Neutrophil (primary cell): ENCODE data around the gene HDLBP.

Source experiments
- H3K27ac ChIP-seq: fragments of 200-600 bp; sonication (generic); 2 replicates; pipeline ENCODE4 v1.5.1; 2016; ENCODE audit warnings: mild to moderate bottlenecking, moderate library complexity
- H3K27me3 ChIP-seq: fragments of 200-600 bp; sonication (generic); 2 replicates; pipeline ENCODE4 v1.6.0; 2016; ENCODE audit warnings: mild to moderate bottlenecking
- H3K36me3 ChIP-seq: fragments of 200-600 bp; sonication (generic); 2 replicates; pipeline ENCODE4 v1.5.1; 2017
- H3K4me1 ChIP-seq, 2 experiments: fragments of 200-600 bp in 1 of 2; sonication (generic) in 1 of 2; 1 replicate in 1 of 2; 2 replicates in 1 of 2; pipeline versions ENCODE4 v1.5.1 to v1.6.1; 2013 to 2016; ENCODE audit warnings: low read depth in 1 of 2, low read length in 1 of 2, mild to moderate bottlenecking in 1 of 2, moderate library complexity in 1 of 2; ENCODE audit not compliant: control insufficient read depth in 1 of 2, insufficient read depth in 1 of 2
- H3K4me3 ChIP-seq, 2 experiments: fragments of 200-600 bp in 1 of 2; sonication (generic) in 1 of 2; 1 replicate in 1 of 2; 2 replicates in 1 of 2; pipeline ENCODE4 v1.5.1; 2013 to 2016; ENCODE audit warnings: low read depth in 1 of 2, low read length in 1 of 2, mild to moderate bottlenecking in 1 of 2, moderate library complexity in 1 of 2
- H3K9me3 ChIP-seq: fragments of 200-600 bp; sonication (generic); 2 replicates; pipeline ENCODE4 v1.5.1; 2016
- TF ChIP-seq, protein P1 (sequence below): fragments of 200-600 bp; sonication (generic); IDR thresholded peaks from 2 replicates; pipeline ENCODE4 v1.5.1; 2016; ENCODE audit warnings: antibody characterized with exemption

HDLBP gene

GRCh38 chr2:241270531-241270930 lies 44.9 kb downstream of the HDLBP start:
- no peaks in the 10 kb centered on the region for H3K9me3 ChIP-seq
- peaks cover 25% of the 10 kb centered on the region for H3K36me3 ChIP-seq
- peaks cover 46 to 48% of the 10 kb centered on the region in 2 experiments for H3K4me1 ChIP-seq
- no peaks in the 10 kb centered on the region for H3K27me3 ChIP-seq
- H3K27ac ChIP-seq: peak overlapping the region; percentile 89
- TF ChIP-seq, protein P1, sequence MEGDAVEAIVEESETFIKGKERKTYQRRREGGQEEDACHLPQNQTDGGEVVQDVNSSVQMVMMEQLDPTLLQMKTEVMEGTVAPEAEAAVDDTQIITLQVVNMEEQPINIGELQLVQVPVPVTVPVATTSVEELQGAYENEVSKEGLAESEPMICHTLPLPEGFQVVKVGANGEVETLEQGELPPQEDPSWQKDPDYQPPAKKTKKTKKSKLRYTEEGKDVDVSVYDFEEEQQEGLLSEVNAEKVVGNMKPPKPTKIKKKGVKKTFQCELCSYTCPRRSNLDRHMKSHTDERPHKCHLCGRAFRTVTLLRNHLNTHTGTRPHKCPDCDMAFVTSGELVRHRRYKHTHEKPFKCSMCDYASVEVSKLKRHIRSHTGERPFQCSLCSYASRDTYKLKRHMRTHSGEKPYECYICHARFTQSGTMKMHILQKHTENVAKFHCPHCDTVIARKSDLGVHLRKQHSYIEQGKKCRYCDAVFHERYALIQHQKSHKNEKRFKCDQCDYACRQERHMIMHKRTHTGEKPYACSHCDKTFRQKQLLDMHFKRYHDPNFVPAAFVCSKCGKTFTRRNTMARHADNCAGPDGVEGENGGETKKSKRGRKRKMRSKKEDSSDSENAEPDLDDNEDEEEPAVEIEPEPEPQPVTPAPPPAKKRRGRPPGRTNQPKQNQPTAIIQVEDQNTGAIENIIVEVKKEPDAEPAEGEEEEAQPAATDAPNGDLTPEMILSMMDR: no peak
- H3K4me3 ChIP-seq: no peak overlapping the region

GRCh38 chr2:241269707-241270520 lies 45.6 kb downstream of the HDLBP start:
- H3K27ac ChIP-seq: peak overlapping the region; percentile 89
- H3K27me3 ChIP-seq: no peaks in the 10 kb centered on the region
- H3K4me1 ChIP-seq: peaks cover 42 to 45% of the 10 kb centered on the region in 2 experiments
- TF ChIP-seq, protein P1: no peak
- peaks cover 31% of the 10 kb centered on the region for H3K36me3 ChIP-seq
- H3K4me3 ChIP-seq: no peak overlapping the region
- H3K9me3 ChIP-seq: no peaks in the 10 kb centered on the region

GRCh38 chr2:241268716-241269445 lies 46.6 kb downstream of the HDLBP start:
- TF ChIP-seq, protein P1: no peak
- no peak overlapping the region for H3K4me3 ChIP-seq
- H3K36me3 ChIP-seq: peaks cover 40% of the 10 kb centered on the region
- H3K4me1 ChIP-seq: peaks cover 31 to 35% of the 10 kb centered on the region in 2 experiments
- no peak overlapping the region for H3K27ac ChIP-seq
- H3K27me3 ChIP-seq: no peaks in the 10 kb centered on the region
- H3K9me3 ChIP-seq: no peaks in the 10 kb centered on the region

DNA sequence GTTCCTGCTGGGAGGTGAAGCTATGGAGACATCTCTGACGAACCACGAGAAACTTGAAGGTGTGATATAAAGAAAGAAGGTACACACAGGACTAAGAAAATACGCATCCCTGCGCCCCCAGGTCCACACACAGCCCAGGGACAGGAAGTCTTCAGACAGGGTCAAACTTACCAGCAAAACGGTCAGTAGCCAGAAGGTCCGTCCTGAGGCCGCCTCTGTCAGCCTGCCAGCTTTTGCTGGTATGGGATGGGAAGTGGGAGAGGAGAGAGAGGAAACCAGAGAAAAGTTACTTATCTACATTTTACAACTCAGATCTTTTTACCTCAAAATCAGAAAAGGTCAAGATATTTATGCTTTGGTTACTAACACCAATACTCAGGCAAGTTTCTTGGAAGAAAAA lies 47.2 kb downstream of the HDLBP start:
- TF ChIP-seq, protein P1: no peak
- Histone ChIP-seq H3K4me1 (peaks cover 26 to 29% of the 10 kb centered on the region in 2 experiments), H3K27me3 (no peaks in the 10 kb centered on the region), H3K4me3 (no peak overlapping the region), H3K27ac (no peak overlapping the region), H3K36me3 (peaks cover 46% of the 10 kb centered on the region), H3K9me3 (no peaks in the 10 kb centered on the region)

DNA sequence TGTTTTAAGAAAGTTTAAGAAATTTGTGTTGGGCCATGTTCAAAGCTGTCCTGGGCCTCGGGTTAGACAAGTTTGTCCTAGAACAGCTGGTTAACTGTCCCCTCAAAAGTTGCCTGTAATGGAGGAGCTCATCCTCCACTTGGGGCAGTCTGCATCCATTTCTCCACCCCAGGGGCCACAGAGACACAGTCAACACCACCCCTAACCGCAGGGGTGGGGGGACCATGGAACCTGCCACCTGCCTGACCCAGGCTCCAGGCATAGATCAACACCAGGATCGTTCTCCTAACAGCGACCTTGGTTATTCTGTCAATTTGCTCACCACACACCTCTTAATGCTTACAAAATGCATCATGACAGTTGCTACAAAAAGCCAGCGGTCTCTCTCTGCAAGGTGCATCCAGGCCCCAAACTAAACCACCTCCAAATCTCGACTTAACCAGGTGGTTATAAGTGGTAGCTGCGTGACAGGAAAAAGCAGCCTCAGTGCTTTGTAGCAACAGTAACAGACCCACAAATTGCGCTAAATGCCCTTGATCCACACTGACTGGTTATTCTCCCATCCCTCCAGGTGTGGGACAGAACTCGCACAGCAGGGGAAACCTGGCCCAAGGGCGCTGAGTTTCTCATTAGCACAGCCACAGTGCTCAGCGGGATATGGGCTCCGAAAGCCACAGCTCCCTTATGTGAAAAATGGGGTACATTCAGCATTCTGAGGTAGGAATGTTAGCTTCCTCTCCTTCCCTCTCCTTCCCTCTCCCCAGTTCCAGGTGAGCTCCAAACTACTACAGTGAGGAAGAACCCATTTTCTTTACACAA lies 48.0 kb downstream of the HDLBP start:
- H3K36me3 ChIP-seq: peaks cover 54% of the 10 kb centered on the region
- H3K9me3 ChIP-seq: no peaks in the 10 kb centered on the region
- H3K4me3 ChIP-seq: no peak overlapping the region
- H3K27ac ChIP-seq: no peak overlapping the region
- H3K4me1 ChIP-seq: peaks cover 20 to 22% of the 10 kb centered on the region in 2 experiments
- TF ChIP-seq, protein P1: no peak
- no peaks in the 10 kb centered on the region for H3K27me3 ChIP-seq
